T-helper 2 cell treated with Interferon-gamma antibody and Interleukin-4, amounts not matched to agents 100 ng/mL and 5 ng/mL, for 36 hours (primary cell): ENCODE measurements around the gene MYL4. TPM values are rescaled to one million over a fixed set of nuclear protein-coding genes. Genes with fewer than 3 reads are reported as not detected.
"Not testable (repeated sequence)": the region's sequence is repeated elsewhere in the genome, so short reads cannot be mapped to it uniquely, and the experiment has no call there.

Experiments
- intact Hi-C: fragments of 100-400 bp; cut with micrococcal nuclease; formaldehyde crosslinking; loops from one replicate; pipeline ENCODE4 v1.15.1; 2023
- total RNA-seq: library from RNA; stranded (reverse); gene quantifications from 2 replicates; pipeline ENCODE4 v1.2.3, GENCODE V29; 2022

MYL4 gene
- total RNA-seq, result not detected in 2 replicates

DNA sequence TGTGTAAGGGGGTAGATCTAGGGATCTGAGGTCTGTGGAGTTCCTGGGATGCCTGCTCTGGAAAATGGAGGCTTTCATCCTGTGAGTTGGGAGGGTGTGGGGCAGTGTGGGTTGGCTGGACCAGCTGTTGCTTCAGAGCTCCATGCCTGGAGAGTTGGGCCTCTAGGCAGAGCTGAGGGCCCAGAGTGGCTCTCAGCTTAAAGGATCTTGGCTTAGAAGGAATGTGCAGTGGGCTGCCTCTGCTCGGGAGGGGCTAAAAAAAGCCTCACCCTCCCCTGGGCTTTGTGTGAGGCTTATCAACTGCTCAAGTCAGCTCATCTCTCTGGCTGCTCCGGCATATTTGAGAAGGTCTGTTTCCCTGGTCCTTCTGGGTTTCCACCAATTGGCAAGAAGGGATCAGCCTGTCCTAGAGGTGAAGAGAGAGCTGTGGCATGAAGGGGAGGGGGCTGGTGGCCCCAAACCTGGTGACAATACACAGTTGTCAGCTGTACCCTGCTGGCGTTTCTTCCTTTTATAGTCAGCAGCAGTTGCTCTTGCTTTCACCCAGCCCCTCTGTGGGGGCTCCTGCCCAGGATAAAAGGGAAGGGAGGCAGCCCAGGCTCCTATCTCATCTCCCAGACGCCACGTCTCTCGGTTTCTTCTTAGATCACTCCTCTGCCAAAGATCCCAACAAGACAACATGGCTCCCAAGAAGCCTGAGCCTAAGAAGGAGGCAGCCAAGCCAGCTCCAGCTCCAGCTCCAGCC, at the start of gene MYL4:
MYL4 (plus strand) TSS at position 605 of the 745 bp plus-strand sequence; CDS start at position 680, 75 bp downstream.
- intact Hi-C loops, result no loop called here

DNA sequence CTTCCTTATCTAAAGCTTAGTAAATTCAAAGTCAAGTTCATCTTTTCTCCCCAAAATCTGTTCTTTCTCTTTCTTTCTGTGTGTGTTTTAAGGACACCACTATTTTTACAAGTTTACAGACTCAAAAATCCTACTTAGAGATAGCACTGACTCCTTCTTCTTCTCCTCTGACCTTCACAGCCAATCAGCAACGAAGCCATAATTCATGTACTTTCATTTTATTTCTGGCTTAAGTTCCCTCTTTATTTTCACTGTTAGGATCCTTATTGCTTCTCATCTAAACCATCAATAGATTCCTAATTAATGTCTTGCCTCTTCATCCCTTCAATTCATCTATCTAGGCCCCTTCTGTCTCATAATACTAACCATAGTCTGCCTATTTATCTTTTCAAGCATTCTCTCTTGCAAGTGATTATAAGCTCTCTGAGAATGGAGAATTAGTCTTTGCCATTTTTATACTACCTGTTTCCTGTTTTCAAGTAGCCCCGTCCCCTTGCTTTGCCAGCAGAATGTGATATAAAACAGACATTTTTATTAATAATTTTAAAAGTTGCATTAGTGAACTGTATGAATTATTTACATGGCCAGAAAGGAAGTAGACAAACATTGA, 47.0 kb upstream of the MYL4 start:
- intact Hi-C loops, result no loop called here

DNA sequence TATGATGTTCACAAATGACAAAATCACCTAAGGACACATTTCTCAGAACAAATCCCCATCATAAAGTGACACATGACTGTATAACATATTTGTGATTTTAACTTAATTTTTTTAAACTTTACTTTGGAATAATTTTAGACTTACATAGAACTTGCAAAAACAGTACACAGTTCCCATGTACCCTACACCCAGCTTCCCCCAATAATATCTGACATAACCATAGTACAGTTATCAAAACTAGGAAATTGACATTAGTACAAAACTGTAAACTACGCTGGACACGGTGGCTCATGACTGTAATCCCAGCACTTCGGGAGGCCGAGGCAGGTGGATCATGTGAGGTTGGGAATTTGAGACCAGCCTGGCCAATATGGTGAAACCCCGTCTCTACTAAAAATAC, 44.9 kb upstream of the MYL4 start:
- intact Hi-C loops, result no loop called here

DNA sequence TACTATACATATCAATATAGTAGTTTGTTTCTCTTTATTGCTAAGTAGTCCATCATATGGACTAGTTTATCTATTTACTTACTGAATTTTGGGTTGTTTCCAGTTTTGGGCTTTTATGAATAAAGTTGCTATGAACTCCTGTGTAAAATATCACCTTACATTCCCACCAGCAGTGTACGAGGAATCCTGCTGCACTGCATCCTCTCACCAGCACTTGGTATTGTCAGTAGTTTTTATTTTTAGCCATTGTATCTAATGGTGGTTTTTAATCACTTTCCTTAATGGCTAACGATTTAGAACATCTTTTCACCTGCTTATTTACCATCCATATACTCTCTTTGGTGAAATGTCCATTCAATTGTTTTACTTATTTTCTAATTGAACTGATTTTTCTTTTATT, 44.0 kb upstream of the MYL4 start:
- intact Hi-C loops, result no loop called here

DNA sequence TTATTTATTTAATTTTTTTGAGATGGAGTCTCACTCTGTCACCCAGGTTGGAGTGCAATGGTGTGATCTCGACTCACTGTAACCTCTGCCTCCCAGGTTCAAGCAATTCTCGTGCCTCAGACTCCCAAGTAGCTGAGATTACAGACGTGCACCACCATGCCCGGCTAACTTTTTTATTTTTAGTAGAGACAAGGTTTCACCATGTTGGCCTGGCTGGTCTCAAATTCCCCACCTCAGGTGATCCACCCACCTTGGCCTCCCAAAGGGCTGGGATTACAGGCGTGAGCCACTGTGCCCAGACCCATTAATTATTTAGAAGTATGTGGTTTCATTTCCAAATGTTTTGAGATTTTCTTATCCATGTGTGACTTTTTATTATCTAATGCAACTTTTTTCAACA, 42.3 kb upstream of the MYL4 start:
- intact Hi-C loops, result not testable (repeated sequence)

DNA sequence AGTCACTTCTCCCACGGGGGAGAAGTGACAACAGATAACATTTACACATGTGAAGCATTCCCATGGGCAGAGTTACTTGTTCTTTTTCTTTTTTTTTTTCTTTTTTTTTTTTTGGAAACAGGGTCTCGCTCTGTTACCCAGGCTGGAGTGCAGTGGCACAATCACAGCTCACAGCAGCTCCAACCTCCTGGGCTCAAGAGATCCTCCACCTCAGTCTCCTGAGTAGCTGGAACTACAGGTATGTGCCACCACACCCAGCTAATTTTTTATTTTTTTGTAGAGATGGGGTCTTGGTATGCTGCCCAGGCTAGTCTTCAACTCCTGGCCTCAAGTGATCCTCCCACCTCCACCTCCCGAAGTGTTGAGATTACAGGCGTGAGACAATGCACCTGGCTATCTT, 40.3 kb upstream of the MYL4 start:
- intact Hi-C loops, result not testable (repeated sequence)

DNA sequence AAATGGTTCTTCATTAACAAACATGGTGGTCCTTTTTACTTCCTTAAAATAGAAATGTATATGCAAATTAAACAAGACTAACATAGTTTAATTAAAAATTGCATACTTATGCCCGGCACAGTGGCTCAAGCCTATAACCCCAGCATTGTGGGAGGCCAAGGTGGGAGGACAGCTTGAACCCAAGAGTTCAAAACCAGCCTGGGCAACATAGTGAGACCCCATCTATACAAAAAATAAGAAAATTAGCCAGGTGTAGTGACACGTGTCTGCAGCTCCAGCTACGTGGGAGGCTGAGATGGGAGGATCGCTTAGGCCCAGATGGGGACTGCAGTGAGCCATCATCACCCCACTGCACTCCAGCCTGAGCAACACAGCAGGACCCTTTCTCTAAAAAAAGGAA, 38.4 kb upstream of the MYL4 start:
- intact Hi-C loops, result no loop called here

DNA sequence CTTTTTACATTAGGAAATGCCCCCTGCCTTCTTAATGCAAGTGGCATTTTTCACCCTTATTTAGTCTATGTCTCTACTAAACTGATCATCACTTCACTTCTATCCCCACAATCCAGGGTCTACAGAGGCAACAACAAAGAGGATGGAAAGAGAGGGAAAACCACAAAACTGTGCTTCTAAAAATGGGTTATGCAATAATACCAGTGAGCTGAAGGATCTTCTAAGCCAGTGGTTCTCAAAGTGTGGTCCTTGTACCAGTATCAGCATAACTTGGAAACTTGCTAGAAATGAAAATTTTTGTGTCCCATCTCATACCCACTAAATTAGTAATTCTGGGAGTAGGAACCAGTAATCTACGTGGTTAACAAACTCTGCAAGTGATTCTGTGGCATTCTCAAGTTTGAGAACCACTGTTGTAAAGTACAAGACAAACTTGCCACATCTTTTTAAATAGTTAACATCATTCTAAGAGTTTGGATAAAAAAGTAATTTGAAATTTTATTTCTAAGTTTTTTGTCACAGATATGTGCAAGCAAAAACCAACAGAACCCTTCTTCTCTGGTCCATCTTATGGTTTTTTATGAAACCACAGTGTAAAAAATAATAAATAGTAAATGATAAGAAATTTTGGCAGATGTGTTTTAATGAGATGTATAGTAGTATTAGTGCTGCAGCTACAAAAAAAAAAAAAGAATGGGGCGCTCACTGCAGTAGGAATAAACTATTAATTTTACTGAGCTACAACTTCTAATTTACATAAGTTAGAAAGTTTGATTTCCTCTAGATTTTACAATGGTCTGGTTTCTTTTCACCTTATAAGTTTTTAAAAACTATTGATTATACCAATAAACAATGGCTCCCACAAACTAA, 36.2 kb upstream of the MYL4 start:
- intact Hi-C loops, result no loop called here

DNA sequence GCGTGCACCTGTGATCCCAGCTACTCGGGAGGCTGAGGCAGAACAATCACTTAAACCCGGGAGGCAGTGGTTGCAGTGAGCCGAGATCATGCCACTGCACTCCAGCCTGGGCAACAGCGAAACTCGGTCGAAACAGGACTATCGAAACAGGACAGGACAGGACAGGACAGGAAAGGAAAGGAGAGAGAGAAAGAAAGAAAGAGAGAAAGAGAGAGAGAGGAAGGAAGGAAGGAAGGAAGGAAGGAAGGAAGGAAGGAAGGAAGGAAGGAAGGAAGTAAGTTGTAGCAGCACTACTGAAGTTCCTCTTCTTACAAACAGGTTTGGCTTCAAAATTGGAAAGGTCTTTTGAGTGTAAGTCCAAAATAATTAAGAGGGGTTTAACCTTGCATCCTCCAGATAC, 34.3 kb upstream of the MYL4 start:
- intact Hi-C loops, result not testable (repeated sequence)

DNA sequence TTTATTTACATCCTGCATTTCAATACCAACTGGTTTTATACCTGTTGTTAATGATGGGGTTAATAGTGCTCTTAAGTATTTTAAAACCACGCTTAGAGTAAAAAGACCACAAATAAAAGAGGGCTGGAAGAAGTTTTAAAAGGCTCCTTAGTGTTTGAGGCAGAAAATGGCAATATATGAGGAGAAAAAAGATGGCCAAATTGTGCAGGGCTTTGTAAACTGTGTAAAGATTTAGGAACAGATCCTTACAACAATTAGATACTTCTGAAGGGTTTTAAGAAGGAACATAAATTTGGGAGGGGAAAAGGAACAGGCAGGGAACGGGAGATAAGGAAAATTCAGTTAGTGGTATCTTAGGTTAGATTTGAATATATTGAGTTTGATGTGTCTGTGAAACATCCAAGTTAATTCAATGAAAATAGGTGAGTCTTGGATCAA, 32.7 kb upstream of the MYL4 start:
- intact Hi-C loops, result no loop called here

DNA sequence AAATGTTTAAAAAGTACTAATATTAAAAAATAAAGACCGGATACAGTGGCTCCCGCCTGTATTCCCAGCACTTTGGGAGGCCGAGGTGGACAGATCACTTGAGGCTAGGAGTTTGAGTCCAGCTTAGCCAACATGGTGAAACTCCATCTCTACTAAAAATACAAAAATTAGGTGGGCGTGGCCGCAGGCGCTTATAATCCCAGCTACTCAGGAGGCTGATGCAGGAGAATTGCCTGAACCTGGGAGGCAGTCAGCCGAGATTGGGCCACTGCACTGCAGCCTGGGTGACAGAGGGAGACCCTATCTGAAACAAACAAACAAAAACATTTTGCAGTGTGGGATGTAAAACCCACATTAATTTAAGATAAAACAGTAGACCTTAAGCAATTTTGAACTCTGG, 31.9 kb upstream of the MYL4 start:
- intact Hi-C loops, result no loop called here

DNA sequence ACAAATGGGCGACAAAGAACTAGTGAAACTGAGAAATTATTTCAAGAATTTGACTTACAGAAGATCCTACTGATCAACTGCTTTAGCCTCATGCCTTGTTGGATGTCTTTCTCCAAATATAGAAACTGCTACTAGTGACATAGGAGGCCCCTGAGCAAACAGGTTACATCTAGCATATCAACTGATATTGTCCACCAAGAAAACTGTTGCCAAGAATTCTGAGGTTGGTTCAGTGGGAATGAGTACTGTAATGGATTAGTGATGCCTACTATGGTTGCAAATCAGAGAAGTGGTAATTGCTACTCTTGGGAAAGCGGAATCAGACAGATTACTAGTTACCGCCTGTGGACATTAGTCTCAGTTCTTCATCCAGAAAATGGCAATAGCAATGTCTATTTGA, 30.0 kb upstream of the MYL4 start:
- intact Hi-C loops, result no loop called here

DNA sequence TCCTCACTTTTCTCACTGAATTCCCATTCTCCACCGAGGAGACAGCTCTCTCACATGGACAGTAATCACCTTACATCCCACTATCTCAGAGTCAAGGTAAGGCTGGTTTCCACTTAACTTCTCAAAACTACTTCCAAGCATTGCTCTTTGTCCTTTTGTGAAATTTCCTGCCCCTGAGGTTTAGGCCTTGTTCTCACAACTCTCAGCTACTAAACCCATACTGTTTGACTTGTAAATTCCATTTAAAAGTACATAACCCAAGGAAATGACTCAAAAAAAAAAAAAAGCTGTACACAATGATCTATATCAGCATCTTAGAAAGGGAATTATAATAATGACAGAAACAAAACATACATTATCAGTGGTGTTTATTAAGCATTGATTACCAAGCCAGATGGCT, 28.8 kb upstream of the MYL4 start:
- intact Hi-C loops, result no loop called here

DNA sequence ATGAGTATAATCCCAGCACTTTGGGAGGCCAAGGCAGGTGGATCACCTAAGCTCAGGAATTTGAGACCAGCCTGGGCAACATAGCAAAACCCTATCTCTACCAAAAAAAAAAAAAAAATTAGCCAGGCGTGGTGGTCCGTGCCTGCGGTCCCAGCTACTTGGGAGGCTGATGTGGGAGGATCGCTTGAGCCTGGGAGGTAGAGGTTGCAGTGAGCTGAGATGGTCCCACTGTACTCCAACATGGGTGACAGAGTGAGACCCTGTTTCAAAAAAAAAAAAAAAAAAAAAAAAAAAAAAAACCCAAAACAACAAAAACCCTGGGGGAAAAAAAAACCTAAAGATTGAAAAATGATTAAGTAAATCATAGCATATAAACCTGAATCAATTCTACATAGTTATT, 28.2 kb upstream of the MYL4 start:
- intact Hi-C loops, result not testable (repeated sequence)

DNA sequence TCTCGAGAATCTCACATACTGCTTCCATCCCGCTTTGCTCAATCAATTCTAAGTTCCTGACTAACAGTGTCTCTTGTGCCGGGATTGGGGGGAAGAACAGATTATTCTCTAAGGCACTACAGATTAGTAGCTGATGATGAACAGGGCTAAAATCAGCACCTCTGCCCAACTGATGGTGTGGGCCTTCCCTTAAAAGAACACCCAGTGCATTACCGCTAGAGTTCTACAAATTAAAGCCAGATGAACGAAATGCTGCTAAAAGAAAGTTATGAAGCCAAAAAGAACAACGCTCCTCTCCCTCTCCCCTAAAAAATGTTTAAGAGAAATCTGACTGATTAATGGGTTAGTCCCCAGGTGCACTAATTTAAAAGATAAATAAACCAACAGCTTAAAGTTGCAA, 24.5 kb upstream of the MYL4 start:
- intact Hi-C loops, result loop anchor here (5.0 kb wide), 1 partner anchor 463 kb away; the partner anchor contains the start of gene KPNB1

DNA sequence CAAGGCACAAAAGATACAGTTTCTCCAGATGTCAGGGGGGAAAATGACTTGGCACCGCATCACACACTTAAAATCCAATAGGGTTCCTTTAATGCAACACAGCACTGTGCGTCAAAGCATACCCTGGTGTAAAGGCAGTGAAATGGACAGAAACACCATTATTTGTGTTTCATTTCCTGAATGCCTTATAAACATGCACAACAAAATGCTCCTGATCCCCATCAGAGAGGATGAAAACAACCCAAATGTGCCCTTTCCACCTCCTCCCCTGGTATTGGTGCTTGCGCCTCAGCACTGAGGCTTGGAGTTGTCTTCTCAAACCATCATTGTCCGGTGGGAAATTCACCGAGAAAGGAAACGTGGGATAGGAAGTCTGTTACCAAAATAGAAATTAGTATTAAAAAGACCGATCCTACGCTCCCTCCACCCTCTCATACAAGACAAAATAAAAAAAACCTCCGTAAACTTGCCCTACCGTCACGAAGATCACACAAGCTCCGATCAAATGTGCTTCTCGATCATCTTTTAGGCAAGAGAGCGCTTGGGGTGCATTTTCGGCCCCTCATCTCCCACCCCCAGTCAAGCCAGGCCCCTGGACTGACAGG, 20.8 kb upstream of the MYL4 start:
- intact Hi-C loops, result loop anchor here (5.0 kb wide), 1 partner anchor 459 kb away; the partner anchor contains the start of gene KPNB1

DNA sequence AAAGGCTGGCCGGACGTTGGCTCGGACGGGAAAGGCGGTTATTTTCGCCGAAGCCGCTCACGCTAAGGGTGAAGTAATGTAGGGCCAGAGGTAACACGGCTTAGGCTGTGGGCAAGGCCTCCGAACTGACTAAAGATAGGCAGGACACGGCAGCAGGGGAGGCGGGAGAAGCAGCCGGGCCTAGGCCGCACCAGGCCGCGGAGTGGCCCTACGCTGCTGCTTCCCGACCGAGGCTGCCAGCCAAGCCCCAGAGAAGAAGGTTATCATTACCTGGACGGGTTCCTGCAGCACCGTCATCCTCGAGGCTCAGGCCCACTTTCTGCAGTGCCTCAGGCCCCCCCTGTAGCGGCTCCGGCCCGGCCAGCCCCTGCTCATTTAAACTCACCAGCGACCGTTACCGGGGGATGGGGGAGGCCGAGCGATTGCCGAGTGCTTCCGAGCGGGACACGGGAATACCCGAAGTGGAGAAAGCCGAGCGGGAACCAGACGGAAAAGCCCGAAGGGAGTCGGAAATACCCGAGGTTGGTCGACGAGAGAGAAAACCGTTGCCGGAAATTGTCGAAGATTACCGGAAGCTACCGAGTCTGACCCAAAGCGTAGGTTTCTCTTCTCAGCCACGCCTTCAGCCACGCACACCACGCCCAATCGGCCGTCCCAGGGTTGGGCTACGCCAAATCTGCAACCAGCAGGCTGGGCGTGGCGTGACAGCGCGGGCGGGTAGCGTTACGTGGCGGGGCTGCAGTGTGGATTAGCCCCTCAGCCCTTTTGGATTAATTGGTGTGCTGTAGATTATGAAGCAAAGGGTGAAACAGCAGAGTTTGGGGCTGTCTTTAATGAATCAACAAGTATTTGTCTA, 20.0 kb upstream of the MYL4 start, which contains the start of gene CDC27:
CDC27 (minus strand) TSS at position 420 of the 856 bp plus-strand sequence; CDS start at position 297, 123 bp downstream.
- intact Hi-C loops, result loop anchor here (1.0 to 5.0 kb wide), 2 partner anchors 16 to 458 kb away; partner anchors contain the start of gene KPNB1

DNA sequence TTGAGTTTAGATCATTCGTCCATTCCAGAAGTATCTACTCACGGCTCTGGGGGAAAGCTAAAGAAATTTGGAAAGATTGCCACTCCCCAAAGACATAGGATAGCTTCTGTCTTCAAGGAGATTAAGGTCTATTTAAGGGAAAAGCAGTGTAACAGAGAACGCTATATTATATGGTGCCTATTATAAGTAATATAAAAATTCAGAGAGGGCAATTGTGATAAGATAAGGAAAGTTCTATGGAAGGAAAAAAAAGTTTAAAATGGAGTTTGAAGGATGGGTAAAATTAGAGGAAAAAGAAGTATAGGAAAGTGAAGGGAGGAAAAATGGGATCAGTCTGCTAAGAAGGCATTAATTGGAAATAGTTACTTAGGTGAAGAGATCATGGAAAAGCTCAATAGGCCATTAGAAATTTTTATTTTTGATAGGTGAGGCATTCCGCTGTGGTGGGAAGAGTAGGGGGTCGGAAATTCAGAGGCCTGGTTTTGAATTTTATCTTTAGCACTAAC, 19.4 kb upstream of the MYL4 start:
- intact Hi-C loops, result loop anchor here (1.0 to 5.0 kb wide), 2 partner anchors 16 to 458 kb away; partner anchors contain the start of gene KPNB1

DNA sequence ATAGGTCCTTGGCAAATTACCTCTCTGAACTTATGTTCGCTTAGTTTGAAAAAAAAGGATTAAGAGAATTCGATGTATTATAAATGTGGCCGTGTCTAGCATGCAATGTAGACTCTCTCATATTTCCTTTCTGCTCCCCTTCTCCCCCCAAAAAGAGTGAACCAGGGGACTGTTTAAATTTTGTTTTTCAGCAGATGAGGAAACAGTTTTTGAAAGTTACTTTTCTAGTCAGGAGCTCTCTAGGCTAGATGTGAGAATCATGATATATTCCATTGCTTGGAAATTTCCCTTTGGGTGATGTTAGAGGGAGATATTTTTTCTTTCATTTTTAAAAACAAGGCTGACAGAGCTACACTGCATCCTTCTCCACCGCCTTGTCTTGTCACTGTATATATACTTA, 18.9 kb upstream of the MYL4 start:
- intact Hi-C loops, result no loop called here

DNA sequence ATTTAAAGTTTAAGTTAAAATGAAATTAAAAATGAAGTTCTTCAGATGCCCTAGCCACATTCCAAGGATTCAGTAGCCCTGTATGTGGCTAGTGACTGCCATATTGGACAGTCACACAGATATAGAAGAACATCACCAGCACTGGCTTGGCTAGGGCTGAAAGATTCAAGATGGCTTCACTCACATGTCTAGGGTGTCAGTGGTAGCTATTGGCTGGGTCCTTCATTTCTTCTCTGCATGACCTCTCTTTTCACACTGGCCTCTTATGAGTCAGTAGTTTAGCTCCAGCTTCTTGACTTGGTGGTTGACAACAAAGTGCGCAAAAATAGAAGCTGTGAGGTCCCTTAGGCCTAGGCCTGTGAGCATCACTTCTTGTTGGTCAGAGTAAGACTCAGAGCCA, 18.4 kb upstream of the MYL4 start:
- intact Hi-C loops, result no loop called here
